HPDE6-E6E7 (cell line): ENCODE results near the gene ATXN1.

Experiments
- DNase-seq: peaks from one replicate; pipeline ENCODE4 v3.0.0; 2011; ENCODE audit warnings: missing footprints; ENCODE audit errors: extremely low spot score

The ATXN1 gene

GRCh38 chr6:16362296-16362695 lies 399.0 kb downstream of the ATXN1 start:
- DNase-seq = no peak

- no peak for DNase-seq
Measured at GRCh38 chr6:16361861-16362260, 399.4 kb downstream of the ATXN1 start.

GRCh38 chr6:16361121-16361520 lies 400.1 kb downstream of the ATXN1 start:
- DNase-seq = no peak

GRCh38 chr6:16360365-16360764 lies 400.9 kb downstream of the ATXN1 start:
- DNase-seq = no peak

- no peak for DNase-seq
Measured at GRCh38 chr6:16359563-16359962, 401.7 kb downstream of the ATXN1 start.

- no peak for DNase-seq
Measured at GRCh38 chr6:16358531-16359138, 402.6 kb downstream of the ATXN1 start.

GRCh38 chr6:16355699-16356446 lies 405.4 kb downstream of the ATXN1 start:
- DNase-seq = no peak

- no peak for DNase-seq
Measured at GRCh38 chr6:16355238-16355637, 406.0 kb downstream of the ATXN1 start.

- no peak for DNase-seq
Measured at GRCh38 chr6:16354692-16355091, 406.6 kb downstream of the ATXN1 start.

GRCh38 chr6:16352821-16353438 lies 408.3 kb downstream of the ATXN1 start:
- DNase-seq = no peak

GRCh38 chr6:16352258-16352635 lies 409.0 kb downstream of the ATXN1 start:
- no peak for DNase-seq

GRCh38 chr6:16349544-16349943 lies 411.7 kb downstream of the ATXN1 start:
- no peak for DNase-seq

- no peak for DNase-seq
Measured at GRCh38 chr6:16346831-16347230, 414.4 kb downstream of the ATXN1 start.

GRCh38 chr6:16345449-16346330 lies 415.6 kb downstream of the ATXN1 start:
- peak; percentile 35 for DNase-seq

- DNase-seq = no peak
Measured at GRCh38 chr6:16344756-16345155, 416.5 kb downstream of the ATXN1 start.

GRCh38 chr6:16343593-16343992 lies 417.7 kb downstream of the ATXN1 start:
- DNase-seq = no peak

- DNase-seq = no peak
Measured at GRCh38 chr6:16339265-16339587, 422.0 kb downstream of the ATXN1 start.

- no peak for DNase-seq
Measured at GRCh38 chr6:16338577-16339264, 422.5 kb downstream of the ATXN1 start.

- no peak for DNase-seq
Measured at GRCh38 chr6:16337295-16337975, 423.8 kb downstream of the ATXN1 start.

- no peak for DNase-seq
Measured at GRCh38 chr6:16336911-16337294, 424.4 kb downstream of the ATXN1 start.
